AG04449 (cell line): ENCODE results near the gene PRRT1.

Experiments
- CTCF ChIA-PET: fragments of 350-600 bp; formaldehyde crosslinking; extraction: SDS; loops from one replicate; lab custom pipeline; 2021; ENCODE audit warnings: antibody characterized with exemption; lab: Yijun Ruan, JAX
- POLR2A ChIA-PET: fragments of 400-600, 350-600 bp; formaldehyde crosslinking; extraction: SDS; loops from one replicate; lab custom pipeline; 2020; ENCODE audit warnings: antibody characterized with exemption, inconsistent platforms; lab: Yijun Ruan, JAX
- DNase-seq: peaks from one replicate; pipeline ENCODE4 v3.0.0-alpha.2; 2010; ENCODE audit warnings: low read depth, low spot score
- H3K4me3 ChIP-seq: 2 replicates; pipeline ENCODE4 v1.5.1; 2011; ENCODE audit warnings: low read depth, mild to moderate bottlenecking, control low read depth, low read length
- TF ChIP-seq, protein P1 (sequence below): IDR thresholded peaks from one replicate; pipeline ENCODE4 v1.5.1; 2011; ENCODE audit warnings: mild to moderate bottlenecking, moderate library complexity, low read length, control low read depth, inconsistent platforms; ENCODE audit not compliant: insufficient read depth; ENCODE audit errors: missing control alignments

Gene PRRT1

GRCh38 chr6:32153564-32154513, 2.1 kb upstream of the PRRT1 start, which contains the start of gene PPT2:
PPT2 (plus strand) TSS chr6:32154141; CDS start chr6:32154595, 454 bp downstream.
- ChIA-PET POLR2A (no interaction called here), CTCF (interaction anchor here (0.9 to 2.9 kb wide), 10 partner anchors 11 to 107 kb away, joined by 3 to 32 read pairs (median 6); partner anchors contain the start of genes EGFL8 and FKBPL)
- DNase-seq = peak; percentile 54
- peak within 1 kb of the TSS; percentile 90 for H3K4me3 ChIP-seq
- TF ChIP-seq, protein P1, sequence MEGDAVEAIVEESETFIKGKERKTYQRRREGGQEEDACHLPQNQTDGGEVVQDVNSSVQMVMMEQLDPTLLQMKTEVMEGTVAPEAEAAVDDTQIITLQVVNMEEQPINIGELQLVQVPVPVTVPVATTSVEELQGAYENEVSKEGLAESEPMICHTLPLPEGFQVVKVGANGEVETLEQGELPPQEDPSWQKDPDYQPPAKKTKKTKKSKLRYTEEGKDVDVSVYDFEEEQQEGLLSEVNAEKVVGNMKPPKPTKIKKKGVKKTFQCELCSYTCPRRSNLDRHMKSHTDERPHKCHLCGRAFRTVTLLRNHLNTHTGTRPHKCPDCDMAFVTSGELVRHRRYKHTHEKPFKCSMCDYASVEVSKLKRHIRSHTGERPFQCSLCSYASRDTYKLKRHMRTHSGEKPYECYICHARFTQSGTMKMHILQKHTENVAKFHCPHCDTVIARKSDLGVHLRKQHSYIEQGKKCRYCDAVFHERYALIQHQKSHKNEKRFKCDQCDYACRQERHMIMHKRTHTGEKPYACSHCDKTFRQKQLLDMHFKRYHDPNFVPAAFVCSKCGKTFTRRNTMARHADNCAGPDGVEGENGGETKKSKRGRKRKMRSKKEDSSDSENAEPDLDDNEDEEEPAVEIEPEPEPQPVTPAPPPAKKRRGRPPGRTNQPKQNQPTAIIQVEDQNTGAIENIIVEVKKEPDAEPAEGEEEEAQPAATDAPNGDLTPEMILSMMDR = peak; percentile 14

GRCh38 chr6:32152769-32153563, 1.2 kb upstream of the PRRT1 start:
- peak overlapping the region; percentile 90 for H3K4me3 ChIP-seq
- POLR2A ChIA-PET = interaction anchor here (0.6 kb wide), 1 partner anchor 11 kb away, joined by 3 read pairs; no protein-coding TSS in a partner anchor
- TF ChIP-seq, protein P1 = no peak
- CTCF ChIA-PET = interaction anchor here (0.7 to 2.9 kb wide), 8 partner anchors 9 to 43 kb away, joined by 3 to 27 read pairs (median 4); partner anchors contain the start of genes ATF6B and FKBPL
- DNase-seq = no peak

DNA sequence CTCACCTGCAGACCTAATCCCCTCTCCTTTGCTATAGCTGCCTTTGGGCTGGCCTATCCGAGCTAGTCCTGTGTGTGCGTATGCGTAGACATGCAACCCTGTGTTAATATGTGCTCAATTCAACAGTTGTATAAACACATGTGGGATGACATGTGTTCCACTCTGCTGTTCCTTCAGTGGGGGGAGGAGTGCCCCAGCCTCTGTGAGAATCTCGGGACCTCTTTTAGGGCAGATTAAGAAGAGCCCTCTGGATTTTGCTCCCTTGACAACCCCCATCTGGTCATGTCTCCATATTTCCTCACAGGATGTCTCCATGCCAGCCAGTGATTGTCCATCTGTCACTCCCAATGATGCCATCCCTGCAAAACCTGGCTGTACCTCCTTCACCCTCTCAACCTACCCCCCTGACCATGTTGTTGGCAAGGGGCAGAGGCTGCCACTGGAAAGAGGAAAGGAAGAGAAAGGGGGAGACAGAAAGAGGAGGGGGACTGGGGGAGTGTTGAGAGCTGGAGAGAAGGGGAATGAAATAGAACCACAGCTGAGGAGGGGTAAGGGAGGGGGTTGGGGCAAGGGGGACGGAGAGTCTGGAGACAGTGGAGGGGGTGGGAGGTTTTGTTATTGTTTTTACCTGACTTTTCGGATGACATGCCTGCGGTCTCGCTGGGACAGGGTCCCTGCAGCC, 417 bp downstream of the PRRT1 start:
- CTCF ChIA-PET = interaction anchor here (0.6 to 2.9 kb wide), 5 partner anchors 18 to 37 kb away, joined by 3 to 27 read pairs (median 4); partner anchors contain the start of genes ATF6B and FKBPL
- H3K4me3 ChIP-seq = peak overlapping the region; percentile 90
- POLR2A ChIA-PET = interaction anchor here (0.7 to 1.0 kb wide), 3 partner anchors 21 to 1124 kb away, joined by 3 to 4 read pairs (median 3); partner anchors contain the start of genes ATF6B and FKBPL
- TF ChIP-seq, protein P1 = no peak
- no peak for DNase-seq

DNA sequence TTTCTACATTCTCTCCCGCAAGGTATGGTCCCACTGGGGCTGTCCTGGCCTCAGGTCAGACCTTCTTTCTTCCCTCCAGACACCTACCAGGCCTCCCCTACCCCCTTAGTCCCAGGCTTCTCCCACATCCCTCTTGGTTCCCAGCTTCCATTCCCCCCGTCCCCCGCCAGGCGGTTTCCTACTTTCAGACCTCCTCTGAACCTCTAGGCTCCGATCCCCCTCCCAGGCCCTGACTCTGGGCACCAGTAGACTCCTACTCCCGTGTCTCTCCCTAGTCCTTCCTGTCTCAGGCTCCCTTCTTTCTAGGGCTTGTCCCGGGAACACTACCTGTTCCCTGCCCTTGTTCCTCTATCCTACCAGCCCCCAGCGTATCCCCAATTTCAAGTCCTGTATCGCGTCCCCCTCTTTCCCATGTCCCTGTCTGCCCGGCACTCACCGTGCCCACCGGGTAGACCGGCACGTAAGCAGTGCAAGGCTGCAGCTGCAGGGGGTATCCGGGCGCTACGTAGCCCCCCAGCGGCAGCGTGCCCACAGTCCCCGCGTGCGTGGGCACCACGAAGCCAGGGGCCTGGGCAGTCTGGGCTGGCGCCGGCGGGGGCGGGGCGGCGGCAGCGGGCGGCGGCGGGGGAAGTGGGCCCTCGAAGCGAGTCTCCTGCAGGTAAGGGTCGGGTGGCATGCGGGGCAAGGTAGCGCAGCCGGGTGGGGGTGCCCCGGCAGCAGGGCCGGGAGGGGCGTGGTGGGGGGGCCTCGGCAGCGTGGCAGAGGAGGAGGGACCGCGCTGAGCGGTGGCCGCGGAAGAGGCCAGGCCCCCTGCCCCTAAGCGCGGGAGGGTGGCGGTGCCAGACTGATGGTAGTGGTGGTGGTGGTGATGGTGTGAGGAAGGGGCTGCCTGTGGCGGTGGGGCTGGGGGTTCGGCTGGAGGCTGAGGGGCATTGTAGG, 1.5 kb downstream of the PRRT1 start:
- ChIA-PET CTCF (no interaction called here), POLR2A (interaction anchor here (0.9 kb wide), 1 partner anchor 1125 kb away, joined by 3 read pairs; no protein-coding TSS in a partner anchor)
- peak overlapping the region; percentile 20; the same call in 1 of the 2 replicates for H3K4me3 ChIP-seq
- no peak for DNase-seq
- TF ChIP-seq, protein P1 = no peak
